DMS79 (cell line): ENCODE measurements around the gene RABL6.
A peak's percentile ranks its signal among the peaks of the same experiment; 100 is the strongest.
"Not testable (repeated sequence)": the region's sequence is repeated elsewhere in the genome, so short reads cannot be mapped to it uniquely, and the experiment has no call there.

Experiments
- DNase-seq: peaks from one replicate; lab custom pipeline; 2025; lab: John Stamatoyannopoulos, UW

Gene RABL6

DNA sequence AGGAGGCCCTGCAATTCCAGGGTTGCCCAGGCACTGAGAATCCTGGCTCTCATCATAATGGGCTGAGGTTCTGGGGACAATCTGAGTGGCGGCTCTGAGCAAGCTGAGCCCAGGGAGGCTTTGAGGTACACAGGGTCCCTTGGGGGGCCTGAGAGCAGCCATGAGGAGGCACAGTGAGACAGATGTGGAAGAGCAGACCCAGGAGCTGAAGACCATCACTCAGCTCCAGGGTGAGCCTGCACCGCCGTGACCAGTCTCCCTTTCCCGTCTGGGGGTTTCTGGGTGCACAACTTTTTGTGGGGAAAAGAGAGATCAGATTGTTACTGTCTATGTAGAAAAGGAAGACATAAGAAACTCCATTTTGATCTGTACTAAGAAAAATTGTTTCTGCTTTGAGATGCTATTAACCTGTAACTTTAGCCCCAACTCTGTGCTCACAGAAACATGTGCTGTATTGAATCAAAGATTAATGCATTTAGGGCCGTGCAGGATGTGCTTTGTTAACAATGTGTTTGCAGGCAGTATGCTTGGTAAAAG is 11.4 kb upstream of the RABL6 start, which contains the start of gene CCDC183:
Gene CCDC183 (plus strand): TSS at position 101 of the 537 bp plus-strand sequence. CDS start 60 bp downstream, at position 161.
- no peak for DNase-seq

- DNase-seq, result not testable (repeated sequence)
Observed at GRCh38 chr9:136796775-136797347, 10.9 kb upstream of the RABL6 start.

DNA sequence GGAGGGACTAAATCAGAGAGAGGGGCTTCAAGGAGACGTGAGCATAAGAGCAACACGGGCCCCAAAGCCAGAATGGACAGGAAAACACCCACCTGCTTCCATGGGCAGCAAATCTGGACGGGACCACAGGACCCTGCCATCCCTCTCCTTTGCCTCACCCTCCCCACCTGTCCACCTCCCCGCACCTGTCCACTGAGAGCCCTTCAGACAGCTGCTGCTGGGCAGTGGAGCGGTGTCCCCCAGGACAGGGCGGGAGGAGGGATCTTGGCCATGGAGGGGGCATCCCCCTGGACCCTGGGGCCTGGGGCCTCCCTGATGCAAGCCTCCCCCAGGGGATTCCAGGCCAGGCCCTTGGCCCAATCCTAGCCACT is 9.1 kb upstream of the RABL6 start:
- DNase-seq, result no peak

DNA sequence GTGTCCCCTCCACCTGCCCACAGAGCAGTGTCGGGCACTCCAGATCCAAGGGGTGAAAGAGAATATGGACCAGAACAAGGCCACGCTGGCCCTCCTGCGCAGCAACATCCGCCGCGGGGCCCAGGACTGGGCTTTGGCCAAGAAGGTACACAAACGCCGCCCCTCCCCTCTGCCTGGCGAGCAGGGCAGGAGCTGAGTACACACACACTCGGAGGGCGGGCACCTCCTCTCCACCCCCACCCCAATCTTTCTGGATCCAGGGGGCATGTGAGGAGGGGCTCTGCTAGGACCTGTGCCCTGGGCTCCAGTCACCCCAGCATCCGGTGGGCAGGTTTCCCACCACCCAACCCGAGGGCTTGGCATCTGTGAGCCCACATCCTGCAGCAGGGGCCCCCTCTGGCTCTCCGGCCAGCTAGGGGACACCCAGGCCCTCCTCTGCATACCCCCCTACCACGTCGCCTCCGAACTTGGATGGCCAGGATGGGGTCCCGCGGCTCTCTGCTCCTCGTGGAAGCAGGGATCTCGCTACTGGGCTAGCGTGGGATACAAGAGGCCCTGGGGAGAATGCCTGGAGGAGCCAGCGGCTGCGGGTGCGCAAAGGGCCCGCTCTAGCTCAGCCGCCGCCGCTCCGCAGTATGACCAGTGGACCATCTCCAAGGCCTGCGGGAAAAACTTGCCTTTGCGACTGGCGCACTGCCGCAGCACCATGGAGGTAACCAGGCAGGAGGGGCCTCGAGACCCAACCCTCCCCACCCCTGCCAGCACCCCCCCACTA is 8.5 kb upstream of the RABL6 start:
- DNase-seq, result peak; percentile 57

DNA sequence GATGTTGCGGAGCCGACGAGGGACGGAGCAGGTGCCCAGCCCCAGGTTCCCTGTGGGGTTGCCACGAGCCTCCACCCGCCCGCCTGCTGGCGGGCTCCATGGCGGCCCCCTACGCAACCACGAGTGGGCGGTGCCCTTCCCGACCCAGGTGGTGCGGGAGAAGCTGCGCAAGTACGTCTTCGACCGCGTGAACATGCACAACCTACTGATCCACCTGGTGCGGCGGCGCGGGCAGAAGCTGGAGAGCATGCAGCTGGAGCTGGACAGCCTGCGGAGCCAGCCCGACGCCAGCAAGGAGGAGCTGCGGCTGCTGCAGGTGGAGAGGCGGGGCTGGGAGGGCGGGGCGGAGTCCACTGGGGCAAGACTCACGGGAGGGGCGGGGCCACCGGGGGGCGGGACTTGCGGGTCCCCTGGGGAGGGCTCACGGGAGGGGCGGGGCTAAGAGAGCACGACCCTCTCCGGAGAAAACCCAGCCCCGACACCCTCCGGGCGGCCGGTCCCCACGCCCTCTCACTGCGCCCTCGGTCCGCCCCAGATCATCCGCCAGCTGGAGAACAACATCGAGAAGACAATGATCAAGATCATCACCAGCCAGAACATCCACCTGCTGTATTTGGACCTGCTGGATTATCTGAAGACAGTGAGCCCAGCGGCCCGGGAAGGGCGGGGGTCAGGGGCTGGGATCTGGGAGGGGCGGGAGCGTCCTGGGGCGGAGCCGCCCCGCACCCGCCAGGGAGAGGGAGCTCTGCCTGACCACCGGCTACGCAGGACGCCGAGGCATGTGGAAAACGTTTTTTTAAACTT is 7.7 kb upstream of the RABL6 start:
- peak; percentile 91 for DNase-seq

GRCh38 chr9:136802321-136802720 is 5.4 kb upstream of the RABL6 start:
- DNase-seq, result no peak

GRCh38 chr9:136803009-136803550 is 4.7 kb upstream of the RABL6 start:
- DNase-seq, result not testable (repeated sequence)

DNA sequence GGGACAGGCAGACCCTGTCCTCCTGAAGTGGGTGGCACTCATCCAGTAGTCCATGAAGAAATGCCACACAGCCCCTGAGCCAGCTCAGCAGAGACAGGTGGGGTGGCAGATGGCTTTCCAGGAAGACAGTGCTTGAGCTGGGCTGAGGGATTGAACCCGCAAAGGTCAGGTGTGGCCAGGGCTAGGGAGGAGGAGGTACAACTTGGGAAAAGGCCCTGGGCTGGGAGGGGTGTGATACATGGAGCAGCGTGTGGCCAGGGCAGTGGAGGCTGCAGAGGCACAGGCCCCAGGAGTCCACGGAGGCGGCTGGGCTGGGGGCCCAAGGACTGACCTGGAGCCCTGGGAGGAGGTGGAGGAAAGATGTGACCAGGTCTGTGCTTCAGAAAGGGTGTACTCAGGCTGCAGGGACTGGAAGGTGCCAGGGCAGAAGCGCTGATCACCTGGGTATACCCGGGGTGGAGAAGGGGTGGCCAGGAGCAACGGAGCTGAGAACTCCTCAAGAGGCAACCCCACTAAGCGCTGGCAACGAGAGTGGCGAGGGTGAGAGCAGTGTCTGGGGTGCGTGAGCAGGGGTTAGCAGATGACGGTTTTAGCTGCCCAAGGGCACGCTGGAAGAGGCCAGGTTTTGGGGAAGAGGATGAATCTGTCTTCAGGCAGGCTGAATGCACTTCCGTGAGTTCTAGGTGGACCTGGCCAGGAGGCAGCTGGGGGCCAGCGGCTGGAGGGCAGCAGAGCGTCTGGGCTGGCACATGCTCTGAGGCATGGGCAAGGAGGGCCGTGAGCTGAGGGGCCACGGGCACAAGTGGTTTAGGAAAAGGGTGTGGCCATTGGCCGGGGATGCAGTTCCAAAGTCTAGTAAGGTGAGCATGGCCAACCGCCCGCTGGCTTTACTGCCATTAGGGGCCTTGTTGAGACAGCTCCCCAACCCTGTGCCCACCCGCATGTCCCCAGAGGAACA is 3.9 kb upstream of the RABL6 start:
- no peak for DNase-seq

- no peak for DNase-seq
Observed at GRCh38 chr9:136804509-136805206, 3.1 kb upstream of the RABL6 start.

- DNase-seq, result no peak
Observed at GRCh38 chr9:136805207-136805740, 2.5 kb upstream of the RABL6 start.

DNA sequence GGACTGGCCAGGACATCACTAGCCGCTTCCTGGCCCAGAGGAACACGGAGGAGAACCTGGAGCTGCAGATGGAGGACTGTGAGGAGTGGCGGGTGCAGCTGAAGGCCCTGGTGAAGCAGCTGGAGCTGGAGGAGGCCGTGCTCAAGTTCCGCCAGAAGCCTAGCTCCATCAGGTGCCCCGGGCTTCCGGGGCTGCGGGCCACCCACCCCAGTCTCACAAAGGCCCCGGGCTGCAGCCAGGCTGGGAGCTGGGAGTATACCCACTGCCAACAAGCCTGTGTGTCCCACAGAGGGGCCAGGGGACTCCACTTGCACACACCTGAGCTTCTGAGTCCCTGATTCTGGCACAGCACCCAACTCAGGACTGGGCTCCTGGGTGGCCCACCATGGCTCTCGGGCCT is 1.7 kb upstream of the RABL6 start:
- no peak for DNase-seq

DNA sequence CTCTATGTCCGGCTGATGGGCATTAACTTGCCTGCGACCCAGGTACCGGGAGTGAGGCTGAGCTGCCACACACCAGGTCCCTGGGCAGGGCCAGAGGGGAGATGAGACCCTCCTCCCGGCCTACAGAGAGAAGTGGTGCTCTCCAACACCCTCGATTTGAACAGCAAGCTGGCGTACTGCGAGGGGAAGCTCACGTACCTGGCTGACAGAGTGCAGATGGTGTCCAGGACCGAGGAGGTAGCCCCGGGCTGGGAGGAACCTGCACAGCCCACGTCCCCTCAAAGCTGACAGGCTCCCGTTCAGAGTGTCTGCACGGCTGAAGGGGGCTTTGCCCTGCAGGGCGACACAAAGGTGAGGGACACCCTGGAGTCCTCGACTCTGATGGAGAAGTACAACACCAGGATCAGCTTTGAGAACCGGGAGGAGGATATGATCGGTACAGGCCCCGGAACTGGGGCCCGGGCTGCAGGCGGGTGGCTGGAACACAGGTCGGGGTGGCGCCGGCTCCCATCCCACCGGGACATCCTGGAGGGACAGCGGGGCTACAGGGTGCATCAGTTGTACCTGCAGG is 1.0 kb upstream of the RABL6 start:
- no peak for DNase-seq

DNA sequence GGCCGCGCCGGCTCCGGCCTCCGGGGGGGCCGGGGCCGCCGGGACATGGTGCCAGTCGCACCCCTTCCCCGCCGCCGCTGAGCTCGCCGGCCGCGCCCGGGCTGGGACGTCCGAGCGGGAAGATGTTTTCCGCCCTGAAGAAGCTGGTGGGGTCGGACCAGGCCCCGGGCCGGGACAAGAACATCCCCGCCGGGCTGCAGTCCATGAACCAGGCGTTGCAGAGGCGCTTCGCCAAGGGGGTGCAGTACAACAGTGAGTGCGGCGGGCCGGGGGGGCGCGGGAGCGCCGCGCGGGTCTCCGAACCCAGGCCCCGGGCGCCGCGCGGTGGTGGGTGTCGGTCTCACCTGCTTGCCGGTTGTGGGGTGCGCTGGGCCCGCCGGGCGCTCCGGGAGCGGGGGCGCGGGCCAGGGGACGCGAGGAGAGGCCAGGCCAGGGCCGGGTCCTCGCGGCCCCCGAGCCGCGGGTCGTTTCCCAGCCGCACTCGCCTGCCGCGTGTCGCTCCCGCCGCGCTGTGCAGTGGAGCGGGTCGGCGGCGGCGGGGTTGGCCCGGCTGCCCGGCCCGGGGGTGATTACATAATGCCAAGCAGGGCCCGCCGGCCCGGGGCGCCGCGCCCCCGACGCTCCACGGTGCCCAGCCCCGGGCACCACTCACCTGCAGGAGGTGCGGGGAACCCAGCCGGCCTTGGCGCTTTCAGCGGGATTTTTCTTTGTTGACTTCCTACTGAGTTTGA is 492 bp downstream of the RABL6 start:
- DNase-seq, result peak; percentile 28

GRCh38 chr9:136808806-136809158 is 1.0 kb downstream of the RABL6 start:
- DNase-seq, result no peak

- no peak for DNase-seq
Observed at GRCh38 chr9:136814725-136815421, 7.1 kb downstream of the RABL6 start.

- no peak for DNase-seq
Observed at GRCh38 chr9:136815422-136815782, 7.7 kb downstream of the RABL6 start.

- no peak for DNase-seq
Observed at GRCh38 chr9:136820971-136821825, 13.4 kb downstream of the RABL6 start.
